Liver (tissue), 3 donors: ENCODE data around the gene GJD3.

Experiments
- RAD21 ChIP-seq, 2 donors: IDR thresholded peaks; 2 replicates each; pipeline ENCODE4 v1.6.1; 2016; ENCODE audit warnings: antibody characterized with exemption in 2 of 2, mild to moderate bottlenecking in 2 of 2
- TF ChIP-seq, protein P1 (sequence below): fragments of 150-350 bp; IDR thresholded peaks from 2 replicates; pipeline ENCODE4 v1.5.1; 2017; ENCODE audit warnings: improper control_type of control experiment, low read depth, low read length; ENCODE audit not compliant: missing input control
- donor health status: healthy.
- donor health status: healthy.

DNA sequence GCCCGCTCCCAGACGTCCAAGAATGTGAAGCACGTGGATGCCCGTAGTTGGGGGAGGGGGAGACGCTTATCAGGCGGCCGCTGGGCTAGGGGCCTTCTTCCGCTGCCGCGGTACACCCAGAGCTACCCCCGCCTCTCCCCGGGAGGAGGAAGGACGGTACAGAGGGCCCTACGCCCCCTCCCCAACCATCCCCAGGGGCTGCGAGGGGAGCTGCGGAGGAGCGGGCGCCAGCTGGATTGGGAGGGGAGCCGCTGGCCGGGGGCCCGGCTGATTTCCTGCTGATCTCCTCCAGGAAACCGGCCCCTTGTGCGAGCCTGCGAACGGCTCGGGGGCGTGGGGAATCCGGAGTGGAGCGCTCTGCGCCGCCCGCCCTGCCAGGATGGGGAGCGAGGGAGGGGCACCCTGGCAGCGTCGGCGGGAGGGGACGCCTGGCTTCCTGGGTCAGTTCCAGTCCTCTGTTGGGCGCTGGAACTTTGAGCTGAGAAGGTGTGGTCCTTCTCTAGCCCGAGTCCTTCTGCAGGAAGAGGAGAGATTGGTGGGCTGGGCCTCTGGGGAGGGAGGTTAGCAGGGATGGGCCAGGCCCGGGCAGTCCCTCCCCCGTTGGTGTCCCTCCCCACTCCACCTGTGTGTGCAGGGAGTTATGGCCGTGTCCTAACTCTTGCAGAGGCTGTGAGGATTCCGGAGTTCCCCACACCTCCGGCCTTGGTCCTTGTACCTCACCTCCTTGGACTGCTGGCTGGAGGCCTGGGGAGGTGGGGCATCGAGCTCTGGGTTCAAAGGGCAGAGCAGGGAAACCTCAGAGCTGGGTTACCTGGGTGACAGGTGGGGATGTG, 19.2 kb downstream of the GJD3 start:
- TF ChIP-seq, protein P1, sequence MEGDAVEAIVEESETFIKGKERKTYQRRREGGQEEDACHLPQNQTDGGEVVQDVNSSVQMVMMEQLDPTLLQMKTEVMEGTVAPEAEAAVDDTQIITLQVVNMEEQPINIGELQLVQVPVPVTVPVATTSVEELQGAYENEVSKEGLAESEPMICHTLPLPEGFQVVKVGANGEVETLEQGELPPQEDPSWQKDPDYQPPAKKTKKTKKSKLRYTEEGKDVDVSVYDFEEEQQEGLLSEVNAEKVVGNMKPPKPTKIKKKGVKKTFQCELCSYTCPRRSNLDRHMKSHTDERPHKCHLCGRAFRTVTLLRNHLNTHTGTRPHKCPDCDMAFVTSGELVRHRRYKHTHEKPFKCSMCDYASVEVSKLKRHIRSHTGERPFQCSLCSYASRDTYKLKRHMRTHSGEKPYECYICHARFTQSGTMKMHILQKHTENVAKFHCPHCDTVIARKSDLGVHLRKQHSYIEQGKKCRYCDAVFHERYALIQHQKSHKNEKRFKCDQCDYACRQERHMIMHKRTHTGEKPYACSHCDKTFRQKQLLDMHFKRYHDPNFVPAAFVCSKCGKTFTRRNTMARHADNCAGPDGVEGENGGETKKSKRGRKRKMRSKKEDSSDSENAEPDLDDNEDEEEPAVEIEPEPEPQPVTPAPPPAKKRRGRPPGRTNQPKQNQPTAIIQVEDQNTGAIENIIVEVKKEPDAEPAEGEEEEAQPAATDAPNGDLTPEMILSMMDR: no peak
- TF ChIP-seq RAD21 (IDR thresholded peaks at IDR 0.05): peak in 1 of 2 donors; percentile 23
